Pancreas (tissue), 10 donors: ENCODE data around the gene GPC5. TPM values are rescaled to one million over a fixed set of nuclear protein-coding genes. Genes with fewer than 3 reads are reported as not detected.
"Not testable (repeated sequence)": the region's sequence is repeated elsewhere in the genome, so short reads cannot be mapped to it uniquely, and the experiment has no call there.

ENCODE experiments used
- ATAC-seq, 4 donors: fragments of 200-7000 bp; cut with Tn5 transposase; one replicate each; pipeline versions ENCODE4 v1.8.0 to v1.9.1; 2020; ENCODE audit warnings: mild to moderate bottlenecking in 4 of 4, moderate library complexity in 4 of 4
- DNase-seq, 6 donors: peaks; one replicate each; pipeline ENCODE4 v3.0.0-alpha.2; 2020
- FAIRE-seq: peaks from 2 replicates; lab custom pipeline; 2012; peaks lifted over from hg19 to GRCh38; lab: Jason Lieb, UNC
- H3K27ac ChIP-seq, 4 donors: fragments of 200-600 bp; sonication (generic); 1 replicate in 3 of 4; 2 replicates in 1 of 4; pipeline versions ENCODE4 v1.5.0 to v1.8.0; 2020
- H3K27me3 ChIP-seq, 4 donors: fragments of 200-600 bp; one replicate each; pipeline ENCODE4 v1.8.0; 2021
- H3K36me3 ChIP-seq, 3 donors: fragments of 200-600 bp; sonication (generic) in 1 of 3; one replicate each; pipeline versions ENCODE4 v1.5.0 to v1.8.0; 2020 to 2021
- H3K4me1 ChIP-seq, 3 donors: fragments of 200-600 bp; one replicate each; pipeline ENCODE4 v1.8.0; 2021
- H3K4me3 ChIP-seq, 4 donors: fragments of 200-600 bp; sonication (generic) in 2 of 4; one replicate each; pipeline versions ENCODE4 v1.5.0 to v1.8.0; 2020 to 2021
- H3K9me3 ChIP-seq, 4 donors: fragments of 200-600 bp; one replicate each; pipeline ENCODE4 v1.8.0; 2021
- CTCF ChIP-seq, 4 donors: fragments of 200-600 bp; sonication (generic) in 3 of 4; IDR thresholded peaks; one replicate each; pipeline versions ENCODE4 v1.5.0 to v1.8.0; 2021; ENCODE audit warnings: antibody characterized with exemption in 4 of 4
- WGBS, 2 donors: extraction: QIAGEN DNeasy Blood & Tissue Kit; methylation state at CpG; one replicate each; pipeline ENCODE4 v1.1.7; 2013; 5-methylcytosine and 5-hydroxymethylcytosine counted together
- intact Hi-C, 3 donors: fragments of 100-400 bp; cut with DNase I; formaldehyde crosslinking; loops; one replicate each; pipeline versions ENCODE4 v1.11.1 to v1.14.2; 2022
- polyA plus RNA-seq, 2 donors: library from polyadenylated mRNA; stranded (reverse); fragments of 200-250 nt; gene quantifications; one replicate each; pipeline ENCODE4 v1.2.3, GENCODE V29; 2013
- total RNA-seq, 6 donors: library from RNA; stranded (reverse); fragmentation: NEBNext Ultra II Directional in 4 of 6; extraction: Animal tissue kit (Norgen Biotek cat#: 25700) in 4 of 6; gene quantifications; one replicate each; pipeline versions ENCODE4 v1.2.1 to v1.2.4, GENCODE V29; 2021 to 2023
- donor health status: healthy with polysubstance abuse.
- donor health status: DM: no; HTN: no; CAD: no; lungs with moderate emphysema.
- donor health status: DM: no; HTN: no; CAD: no.
- donor health status: control.
- donor health status: control.
- donor health status: Bipolar disorder and iron deficiency.
- donor health status: DM: yes; HTN: yes; CAD: no.
- donor health status: DM: no; HTN: no; CAD: no.
- donor health status: DM: no; HTN: no; CAD: no.
- donor health status: DM: yes; HTN: yes; CAD: no.

The GPC5 gene
- total and polyA plus RNA-seq, 8 donors, result 0.12 to 0.35 (median 0.35) TPM; not detected in 5

- FAIRE-seq (no peak), ATAC-seq (no peak), DNase-seq (no peak)
- Histone ChIP-seq H3K4me1 (no peaks in the 10 kb centered on the region), H3K9me3 (no peaks in the 10 kb centered on the region), H3K36me3 (no peaks in the 10 kb centered on the region), H3K4me3 (no peak overlapping the region), H3K27me3 (no peaks in the 10 kb centered on the region), H3K27ac (no peak overlapping the region)
- no peak for TF ChIP-seq CTCF (IDR thresholded peaks at IDR 0.05)
- WGBS, 2 donors, result 46 to 49% methylated on average over 2 of the region's 2 CpGs
- intact Hi-C loops, result no loop called here
These were observed 378.3 kb downstream of the GPC5 start for GRCh38 chr13:91776611-91777193.

- no peak for ATAC-seq
- H3K27me3 ChIP-seq, result no peaks in the 10 kb centered on the region
- H3K36me3 ChIP-seq, result no peaks in the 10 kb centered on the region
- no peak for TF ChIP-seq CTCF (IDR thresholded peaks at IDR 0.05)
- no peak for FAIRE-seq
- no peak overlapping the region for H3K27ac ChIP-seq
- 62 to 79% methylated on average over 4 of the region's 4 CpGs for WGBS, 2 donors
- DNase-seq, result no peak
- H3K9me3 ChIP-seq, result no peaks in the 10 kb centered on the region
- intact Hi-C loops, result no loop called here
- H3K4me1 ChIP-seq, result no peaks in the 10 kb centered on the region
- H3K4me3 ChIP-seq, result no peak overlapping the region
These were observed 379.7 kb downstream of the GPC5 start for GRCh38 chr13:91778123-91778522.

GRCh38 chr13:91781982-91782691 lies 383.7 kb downstream of the GPC5 start:
- H3K27ac ChIP-seq, ATAC-seq, H3K36me3 ChIP-seq, H3K27me3 ChIP-seq, H3K4me3 ChIP-seq, intact Hi-C loops, DNase-seq, H3K4me1 ChIP-seq, H3K9me3 ChIP-seq: not testable (repeated sequence)
- 48 to 60% methylated on average over 7 of the region's 7 CpGs for WGBS, 2 donors
- FAIRE-seq, result peak; percentile 20

- no peak for FAIRE-seq
- intact Hi-C loops, result no loop called here
- H3K27ac ChIP-seq, result no peak overlapping the region
- 63 to 72% methylated on average over 5 of the region's 5 CpGs for WGBS, 2 donors
- no peaks in the 10 kb centered on the region for H3K27me3 ChIP-seq
- no peak overlapping the region for H3K4me3 ChIP-seq
- TF ChIP-seq CTCF (IDR thresholded peaks at IDR 0.05), result no peak
- H3K4me1 ChIP-seq, result no peaks in the 10 kb centered on the region
- no peaks in the 10 kb centered on the region for H3K9me3 ChIP-seq
- no peak for ATAC-seq
- no peaks in the 10 kb centered on the region for H3K36me3 ChIP-seq
- no peak for DNase-seq
These were observed 387.2 kb downstream of the GPC5 start for GRCh38 chr13:91785431-91786119.

GRCh38 chr13:91792054-91792453 lies 393.6 kb downstream of the GPC5 start:
- no peaks in the 10 kb centered on the region for H3K36me3 ChIP-seq
- WGBS, 2 donors, result 65 to 77% methylated on average over 1 of the region's 1 CpG
- no peak overlapping the region for H3K4me3 ChIP-seq
- H3K27ac ChIP-seq, result no peak overlapping the region
- H3K9me3 ChIP-seq, result no peaks in the 10 kb centered on the region
- H3K27me3 ChIP-seq, result no peaks in the 10 kb centered on the region
- FAIRE-seq (no peak), DNase-seq (no peak), ATAC-seq (no peak)
- TF ChIP-seq CTCF (IDR thresholded peaks at IDR 0.05), result no peak
- intact Hi-C loops, result no loop called here
- H3K4me1 ChIP-seq, result no peaks in the 10 kb centered on the region
